OCI-LY7 (cell line): Measurements from ENCODE around the gene ADRA1B. TPM values are rescaled to one million over a fixed set of nuclear protein-coding genes. Genes with fewer than 3 reads are reported as not detected.

Experiments used
- BruUV-seq: library from RNA; stranded (reverse); fragments of 400-500 nt; replicated peaks from 2 replicates; lab custom pipeline; 2021; lab: Mats Ljungman, UMichigan
- CTCF ChIA-PET: fragments of 300-600 bp; sonication (Branson Sonifier 250); formaldehyde crosslinking; loops from one replicate; lab custom pipeline; 2022; ENCODE audit warnings: antibody characterized with exemption; ENCODE audit not compliant: unreplicated experiment; lab: Charles Lee
- POLR2A ChIA-PET: fragments of 300-600 bp; sonication (Branson Sonifier 250); formaldehyde crosslinking; loops from one replicate; lab custom pipeline; 2022; ENCODE audit warnings: antibody characterized with exemption; lab: Charles Lee
- DNase-seq: peaks from one replicate; pipeline ENCODE4 v3.0.0-alpha.2; 2015; ENCODE audit warnings: low spot score
- H2AFZ ChIP-seq: fragments of 200-600 bp; sonication (generic), shearing (Covaris generic); 2 replicates; pipeline ENCODE4 v1.6.1; 2014; ENCODE audit warnings: mild to moderate bottlenecking, antibody characterized with exemption, low read length, moderate library complexity
- H3K27ac ChIP-seq: fragments of 200-600 bp; sonication (generic); 2 replicates; pipeline ENCODE4 v1.5.1; 2014; ENCODE audit warnings: mixed run types, low read depth, mild to moderate bottlenecking, moderate library complexity, low read length, inconsistent platforms; ENCODE audit not compliant: poor library complexity, severe bottlenecking
- H3K36me3 ChIP-seq: fragments of 200-600 bp; sonication (generic); 2 replicates; pipeline ENCODE4 v1.6.1; 2014; ENCODE audit warnings: mild to moderate bottlenecking, antibody characterized with exemption, low read length, moderate library complexity, mixed read lengths; ENCODE audit not compliant: insufficient read depth
- H3K4me1 ChIP-seq: fragments of 200-600 bp; sonication (generic); 2 replicates; pipeline ENCODE4 v1.5.1; 2014; ENCODE audit warnings: mild to moderate bottlenecking, low read length; ENCODE audit not compliant: insufficient read depth, poor library complexity, severe bottlenecking
- H3K4me2 ChIP-seq: fragments of 200-600 bp; sonication (generic); 2 replicates; pipeline ENCODE4 v1.6.1; 2014; ENCODE audit warnings: mild to moderate bottlenecking, low read length
- H3K4me3 ChIP-seq: fragments of 200-600 bp; sonication (generic); 2 replicates; pipeline ENCODE4 v1.5.1; 2014; ENCODE audit warnings: mild to moderate bottlenecking, low read depth, low read length; ENCODE audit not compliant: poor library complexity, severe bottlenecking
- H3K79me2 ChIP-seq: fragments of 200-600 bp; sonication (generic); 2 replicates; pipeline ENCODE4 v1.6.1; 2016; ENCODE audit warnings: low read depth, mild to moderate bottlenecking, low read length, moderate library complexity, mixed read lengths; ENCODE audit not compliant: insufficient read depth
- H3K9me2 ChIP-seq: fragments of 200-600 bp; sonication (generic); 2 replicates; pipeline ENCODE4 v1.6.1; 2016; ENCODE audit warnings: mild to moderate bottlenecking, low read length, mixed read lengths; ENCODE audit not compliant: insufficient read depth
- H3K9me3 ChIP-seq: fragments of 200-600 bp; sonication (generic); 2 replicates; pipeline ENCODE4 v1.6.1; 2014; ENCODE audit warnings: mild to moderate bottlenecking, mixed run types, low read length, mixed read lengths
- H4K20me1 ChIP-seq: fragments of 200-600 bp; sonication (generic); 2 replicates; pipeline ENCODE4 v1.6.1; 2014; ENCODE audit warnings: mild to moderate bottlenecking, antibody characterized with exemption, low read length, moderate library complexity, mixed read lengths; ENCODE audit not compliant: insufficient read depth
- EZH2phosphoT487 ChIP-seq: fragments of 200-600 bp; sonication (generic); IDR thresholded peaks from 2 replicates; pipeline ENCODE4 v1.6.1; 2018; ENCODE audit warnings: low read depth, borderline replicate concordance, mild to moderate bottlenecking, mixed run types, antibody characterized with exemption, low read length, moderate library complexity, mixed read lengths
- intact Hi-C: fragments of 100-400 bp; cut with micrococcal nuclease; formaldehyde crosslinking; loops from one replicate; pipeline ENCODE4 v1.10.0; 2022; ENCODE audit not compliant: unreplicated experiment
- total RNA-seq, 2 experiments: library from RNA; depleted of rRNA in 1 of 2; stranded (reverse); fragments of >200 nt in 1 of 2; shearing (Covaris generic) in 1 of 2; gene quantifications; 2 replicates each; pipeline ENCODE4 v1.2.3, GENCODE V29; 2014 to 2022
- TF ChIP-seq, protein P1 (sequence below): fragments of 200-600 bp; sonication (generic); conservative IDR thresholded peaks from 2 replicates; pipeline ENCODE4 v1.5.1; 2014; ENCODE audit warnings: mild to moderate bottlenecking, antibody characterized with exemption, low read length, moderate library complexity, mixed read lengths

ADRA1B gene
- total RNA-seq, 2 experiments from 2014 or later = not detected

- no peak for TF ChIP-seq EZH2phosphoT487
- TF ChIP-seq, protein P1, sequence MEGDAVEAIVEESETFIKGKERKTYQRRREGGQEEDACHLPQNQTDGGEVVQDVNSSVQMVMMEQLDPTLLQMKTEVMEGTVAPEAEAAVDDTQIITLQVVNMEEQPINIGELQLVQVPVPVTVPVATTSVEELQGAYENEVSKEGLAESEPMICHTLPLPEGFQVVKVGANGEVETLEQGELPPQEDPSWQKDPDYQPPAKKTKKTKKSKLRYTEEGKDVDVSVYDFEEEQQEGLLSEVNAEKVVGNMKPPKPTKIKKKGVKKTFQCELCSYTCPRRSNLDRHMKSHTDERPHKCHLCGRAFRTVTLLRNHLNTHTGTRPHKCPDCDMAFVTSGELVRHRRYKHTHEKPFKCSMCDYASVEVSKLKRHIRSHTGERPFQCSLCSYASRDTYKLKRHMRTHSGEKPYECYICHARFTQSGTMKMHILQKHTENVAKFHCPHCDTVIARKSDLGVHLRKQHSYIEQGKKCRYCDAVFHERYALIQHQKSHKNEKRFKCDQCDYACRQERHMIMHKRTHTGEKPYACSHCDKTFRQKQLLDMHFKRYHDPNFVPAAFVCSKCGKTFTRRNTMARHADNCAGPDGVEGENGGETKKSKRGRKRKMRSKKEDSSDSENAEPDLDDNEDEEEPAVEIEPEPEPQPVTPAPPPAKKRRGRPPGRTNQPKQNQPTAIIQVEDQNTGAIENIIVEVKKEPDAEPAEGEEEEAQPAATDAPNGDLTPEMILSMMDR = no peak
- Histone ChIP-seq H3K79me2 (no peaks in the 10 kb centered on the region), H3K4me3 (no peak overlapping the region), H3K36me3 (no peaks in the 10 kb centered on the region), H3K9me2 (no peaks in the 10 kb centered on the region), H2AFZ (no peak overlapping the region), H3K9me3 (no peaks in the 10 kb centered on the region), H3K4me2 (no peak overlapping the region), H4K20me1 (no peaks in the 10 kb centered on the region), H3K4me1 (no peaks in the 10 kb centered on the region), H3K27ac (no peak overlapping the region)
- CTCF ChIA-PET = no interaction called here
- BruUV-seq = no TSS peak
- POLR2A ChIA-PET = no interaction called here
- DNase-seq = no peak
- intact Hi-C loops = no loop called here
Measured at GRCh38 chr5:159897786-159898393, 18.4 kb upstream of the ADRA1B start.

- TF ChIP-seq, protein P1 = no peak
- no peak for TF ChIP-seq EZH2phosphoT487
- no peak overlapping the region for H2AFZ ChIP-seq
- H3K9me2 ChIP-seq = no peaks in the 10 kb centered on the region
- ChIA-PET CTCF (no interaction called here), POLR2A (interaction anchor here (0.6 kb wide), 1 partner anchor 638 kb away, joined by 3 read pairs; no protein-coding TSS in a partner anchor)
- H3K4me2 ChIP-seq = no peak overlapping the region
- H4K20me1 ChIP-seq = no peaks in the 10 kb centered on the region
- no peak overlapping the region for H3K4me3 ChIP-seq
- DNase-seq = no peak
- no peaks in the 10 kb centered on the region for H3K9me3 ChIP-seq
- H3K27ac ChIP-seq = no peak overlapping the region
- H3K36me3 ChIP-seq = no peaks in the 10 kb centered on the region
- intact Hi-C loops = no loop called here
- H3K4me1 ChIP-seq = no peaks in the 10 kb centered on the region
- BruUV-seq = no TSS peak
- no peaks in the 10 kb centered on the region for H3K79me2 ChIP-seq
Measured at GRCh38 chr5:159899067-159900049, 16.9 kb upstream of the ADRA1B start.
